Nephron (organoid): ENCODE data around the gene GMDS.

Experiments
- H3K27ac Mint-ChIP-seq, 3 experiments: 2 replicates each; pipeline ENCODE4 v1.8.0; 2020; ENCODE audit warnings: mixed read lengths in 3 of 3, mild to moderate bottlenecking in 2 of 3, moderate library complexity in 1 of 3
- H3K27me3 Mint-ChIP-seq: 2 replicates; pipeline ENCODE4 v1.8.0; 2021; ENCODE audit warnings: low read depth, mild to moderate bottlenecking, moderate library complexity, mixed read lengths
- H3K36me3 Mint-ChIP-seq: 2 replicates; pipeline ENCODE4 v1.8.0; 2020; ENCODE audit warnings: low read depth, mixed read lengths
- H3K4me1 Mint-ChIP-seq: 2 replicates; pipeline ENCODE4 v1.8.0; 2020; ENCODE audit warnings: mixed read lengths
- H3K4me3 Mint-ChIP-seq, 3 experiments: 2 replicates each; pipeline ENCODE4 v1.8.0; 2020; ENCODE audit warnings: mild to moderate bottlenecking in 3 of 3, mixed read lengths in 3 of 3, moderate library complexity in 2 of 3
- H3K9me3 Mint-ChIP-seq: 2 replicates; pipeline ENCODE4 v1.8.0; 2020; ENCODE audit warnings: mixed read lengths
- CTCF ChIP-seq, 3 experiments: fragments of 200-600 bp; sonication (generic); IDR thresholded peaks; one replicate each; pipeline ENCODE4 v1.5.0; 2021; ENCODE audit warnings: antibody characterized with exemption in 3 of 3; ENCODE audit not compliant: unreplicated experiment in 3 of 3

GMDS gene

DNA sequence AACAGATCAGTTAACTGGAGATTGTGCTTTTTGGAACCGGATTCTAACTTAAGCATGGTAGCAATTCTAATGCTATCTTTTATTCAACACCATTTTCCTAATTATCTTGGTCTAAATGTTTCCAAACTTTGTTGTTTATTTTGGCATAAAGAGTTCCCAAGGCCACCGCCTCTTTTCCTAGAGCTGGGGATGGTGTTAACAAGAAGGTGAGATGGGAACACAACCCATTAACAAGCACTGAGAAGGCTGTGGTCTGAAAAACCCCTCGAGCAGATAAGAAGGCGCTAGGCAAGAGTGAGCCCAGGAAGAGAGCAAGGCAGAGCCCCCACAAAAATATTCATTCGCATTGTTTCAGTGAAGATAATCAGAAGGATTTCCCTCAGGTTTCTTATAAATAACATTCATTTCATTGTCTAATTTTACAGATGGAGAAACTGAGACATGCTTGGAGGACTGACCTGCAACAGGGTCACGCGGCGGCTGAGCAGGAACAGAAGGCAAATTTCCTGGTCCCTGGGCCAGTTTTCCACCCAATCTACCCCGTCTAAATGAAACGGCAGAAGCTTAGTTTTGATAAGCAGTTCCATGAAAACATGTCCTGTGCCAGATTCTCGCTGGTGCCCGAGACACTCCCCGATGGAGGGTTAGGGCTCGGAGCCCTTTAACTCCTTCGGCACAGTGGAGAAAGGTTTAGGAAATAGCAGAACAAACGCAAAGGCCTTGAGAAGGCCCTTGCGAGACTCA is 480.1 kb downstream of the GMDS start:
- H3K36me3 Mint-ChIP-seq, result no peaks in the 10 kb centered on the region
- no peaks in the 10 kb centered on the region for H3K9me3 Mint-ChIP-seq
- TF ChIP-seq CTCF (IDR thresholded peaks at IDR 0.05; ENCODE audit: unreplicated experiment in 3 of 3), result no peak
- no peak overlapping the region for H3K4me3 Mint-ChIP-seq
- H3K27ac Mint-ChIP-seq, result peak overlapping the region; percentile 28 to 56 (median 37)
- peaks cover 16% of the 10 kb centered on the region for H3K27me3 Mint-ChIP-seq
- peaks cover 46% of the 10 kb centered on the region for H3K4me1 Mint-ChIP-seq

- H3K4me1 Mint-ChIP-seq, result peaks cover 52% of the 10 kb centered on the region
- no peaks in the 10 kb centered on the region for H3K9me3 Mint-ChIP-seq
- no peak for TF ChIP-seq CTCF (IDR thresholded peaks at IDR 0.05; ENCODE audit: unreplicated experiment in 3 of 3)
- H3K27me3 Mint-ChIP-seq, result peaks cover 16% of the 10 kb centered on the region
- H3K36me3 Mint-ChIP-seq, result no peaks in the 10 kb centered on the region
- no peak overlapping the region for H3K4me3 Mint-ChIP-seq
- peak overlapping the region; percentile 56 to 85 (median 63) for H3K27ac Mint-ChIP-seq
Observed at GRCh38 chr6:1764397-1764987, 480.9 kb downstream of the GMDS start.

GRCh38 chr6:1763404-1763803 is 482.0 kb downstream of the GMDS start:
- no peaks in the 10 kb centered on the region for H3K36me3 Mint-ChIP-seq
- H3K27ac Mint-ChIP-seq, result peak overlapping the region in 2 of 3 experiments; percentile 63 to 85
- H3K27me3 Mint-ChIP-seq, result peaks cover 16% of the 10 kb centered on the region
- TF ChIP-seq CTCF (IDR thresholded peaks at IDR 0.05; ENCODE audit: unreplicated experiment in 3 of 3), result no peak
- peaks cover 52% of the 10 kb centered on the region for H3K4me1 Mint-ChIP-seq
- no peak overlapping the region for H3K4me3 Mint-ChIP-seq
- no peaks in the 10 kb centered on the region for H3K9me3 Mint-ChIP-seq

GRCh38 chr6:1762203-1762602 is 483.2 kb downstream of the GMDS start:
- TF ChIP-seq CTCF (IDR thresholded peaks at IDR 0.05; ENCODE audit: unreplicated experiment in 3 of 3), result no peak
- no peaks in the 10 kb centered on the region for H3K9me3 Mint-ChIP-seq
- no peak overlapping the region for H3K4me3 Mint-ChIP-seq
- peaks cover 21% of the 10 kb centered on the region for H3K27me3 Mint-ChIP-seq
- H3K4me1 Mint-ChIP-seq, result peaks cover 51% of the 10 kb centered on the region
- H3K27ac Mint-ChIP-seq, result peak overlapping the region; percentile 49 to 87 (median 83)
- no peaks in the 10 kb centered on the region for H3K36me3 Mint-ChIP-seq

DNA sequence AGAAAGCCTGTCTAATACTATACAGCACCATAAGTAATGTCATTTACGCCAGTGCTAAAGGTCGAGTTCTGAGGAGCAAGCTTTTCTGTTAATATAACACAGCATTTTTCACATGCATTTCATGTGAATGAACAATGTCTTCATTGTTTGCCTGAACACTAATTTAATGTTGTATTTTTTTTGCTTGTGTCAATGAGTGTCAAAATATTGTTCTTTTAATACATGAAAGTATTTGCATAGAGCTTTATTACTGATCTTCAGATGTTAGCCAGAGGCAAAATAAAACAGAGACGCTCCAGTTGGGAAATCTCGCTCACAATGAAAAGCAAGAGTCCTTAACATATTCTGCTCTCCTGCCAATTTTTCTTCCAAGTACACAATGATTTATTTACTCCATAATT is 483.9 kb downstream of the GMDS start:
- Mint-ChIP-seq H3K27me3 (peaks cover 21% of the 10 kb centered on the region), H3K4me1 (peaks cover 52% of the 10 kb centered on the region), H3K4me3 (no peak overlapping the region), H3K9me3 (no peaks in the 10 kb centered on the region), H3K36me3 (no peaks in the 10 kb centered on the region), H3K27ac (peak overlapping the region; percentile 38 to 83 (median 66))
- no peak for TF ChIP-seq CTCF (IDR thresholded peaks at IDR 0.05; ENCODE audit: unreplicated experiment in 3 of 3)
